Esophagus muscularis mucosa (tissue), 4 donors: ENCODE data around the gene MND1. TPM values are rescaled to one million over a fixed set of nuclear protein-coding genes. Genes with fewer than 3 reads are reported as not detected.

Experiments used
- DNase-seq: peaks from one replicate; pipeline ENCODE4 v3.0.0-alpha.2; 2017; ENCODE audit errors: extremely low spot score
- H3K27ac ChIP-seq, 4 donors: fragments of 200-600 bp; sonication (generic); replicated peaks in 1 of 4; 1 replicate in 3 of 4; 2 replicates in 1 of 4; pipeline ENCODE4 v1.5.1; 2016 to 2019; ENCODE audit warnings: mild to moderate bottlenecking in 1 of 4
- H3K27me3 ChIP-seq, 4 donors: fragments of 200-600 bp; sonication (generic); one replicate each; pipeline versions ENCODE4 v1.5.1 to v1.6.0; 2016 to 2019
- H3K36me3 ChIP-seq, 4 donors: fragments of 200-600 bp; sonication (generic); one replicate each; pipeline ENCODE4 v1.5.1; 2016 to 2019
- H3K4me1 ChIP-seq, 4 donors: fragments of 200-600 bp; sonication (generic); one replicate each; pipeline ENCODE4 v1.5.1; 2016 to 2019
- H3K4me3 ChIP-seq, 4 donors: fragments of 200-600 bp; sonication (generic); 1 replicate in 2 of 4; 2 replicates in 2 of 4; pipeline ENCODE4 v1.5.1; 2016 to 2019; ENCODE audit warnings: mild to moderate bottlenecking in 4 of 4, moderate library complexity in 1 of 4
- H3K9me3 ChIP-seq, 4 donors: fragments of 200-600 bp; sonication (generic); 1 replicate in 3 of 4; 2 replicates in 1 of 4; pipeline ENCODE4 v1.5.1; 2016 to 2019
- EP300 ChIP-seq: sonication (generic); formaldehyde crosslinking; IDR thresholded peaks from one replicate; pipeline ENCODE4 v1.6.1; 2017; ENCODE audit warnings: antibody characterized with exemption
- POLR2A ChIP-seq: fragments of 450-650 bp; IDR thresholded peaks from one replicate; pipeline ENCODE4 v1.6.1; 2017; ENCODE audit warnings: antibody characterized with exemption, moderate library complexity, mild to moderate bottlenecking, low read depth
- POLR2AphosphoS5 ChIP-seq, 2 donors: sonication (generic); formaldehyde crosslinking; IDR thresholded peaks; one replicate each; pipeline ENCODE4 v1.6.1; 2017; ENCODE audit warnings: antibody characterized with exemption in 2 of 2
- WGBS: methylation state at CpG from one replicate; pipeline ENCODE4 v1.1.5; 2018; 5-methylcytosine and 5-hydroxymethylcytosine counted together
- intact Hi-C: fragments of 100-400 bp; cut with DNase I; formaldehyde crosslinking; loops from one replicate; pipeline ENCODE4 v1.15.1; 2023
- total RNA-seq, 4 donors: library from RNA; depleted of rRNA; stranded (reverse); fragments of >200 nt; gene quantifications; one replicate each; pipeline versions ENCODE4 v1.1.0 to v1.2.1, GENCODE V29; 2016
- TF ChIP-seq, protein P1 (sequence below), 3 experiments: fragments of 200-600 bp in 2 of 3; fragments of 450-650 bp in 1 of 3; sonication (generic) in 2 of 3; IDR thresholded peaks; one replicate each; pipeline ENCODE4 v1.5.1; 2017 to 2019; ENCODE audit warnings: antibody characterized with exemption in 3 of 3, mild to moderate bottlenecking in 2 of 3, moderate library complexity in 1 of 3

The MND1 gene
- total RNA-seq, 4 donors from 2014 or later = 0.99 TPM; not detected in 3

GRCh38 chr4:153439831-153440230, 95.3 kb downstream of the MND1 start:
- Histone ChIP-seq H3K4me3 (no peak overlapping the region), H3K4me1 (peaks cover 3 to 13% (median 6%) of the 10 kb centered on the region in 4 donors), H3K36me3 (no peaks in the 10 kb centered on the region), H3K27me3 (no peaks in the 10 kb centered on the region), H3K9me3 (no peaks in the 10 kb centered on the region), H3K27ac (no peak overlapping the region)
- no peak for DNase-seq
- WGBS = 60% methylated on average over 9 of the region's 9 CpGs
- intact Hi-C loops = loop anchor here (10.0 kb wide), 1 partner anchor 135 kb away; no protein-coding TSS in a partner anchor
- TF ChIP-seq POLR2AphosphoS5 (IDR thresholded peaks at IDR 0.05) = no peak
- no peak for TF ChIP-seq POLR2A
- TF ChIP-seq, protein P1, sequence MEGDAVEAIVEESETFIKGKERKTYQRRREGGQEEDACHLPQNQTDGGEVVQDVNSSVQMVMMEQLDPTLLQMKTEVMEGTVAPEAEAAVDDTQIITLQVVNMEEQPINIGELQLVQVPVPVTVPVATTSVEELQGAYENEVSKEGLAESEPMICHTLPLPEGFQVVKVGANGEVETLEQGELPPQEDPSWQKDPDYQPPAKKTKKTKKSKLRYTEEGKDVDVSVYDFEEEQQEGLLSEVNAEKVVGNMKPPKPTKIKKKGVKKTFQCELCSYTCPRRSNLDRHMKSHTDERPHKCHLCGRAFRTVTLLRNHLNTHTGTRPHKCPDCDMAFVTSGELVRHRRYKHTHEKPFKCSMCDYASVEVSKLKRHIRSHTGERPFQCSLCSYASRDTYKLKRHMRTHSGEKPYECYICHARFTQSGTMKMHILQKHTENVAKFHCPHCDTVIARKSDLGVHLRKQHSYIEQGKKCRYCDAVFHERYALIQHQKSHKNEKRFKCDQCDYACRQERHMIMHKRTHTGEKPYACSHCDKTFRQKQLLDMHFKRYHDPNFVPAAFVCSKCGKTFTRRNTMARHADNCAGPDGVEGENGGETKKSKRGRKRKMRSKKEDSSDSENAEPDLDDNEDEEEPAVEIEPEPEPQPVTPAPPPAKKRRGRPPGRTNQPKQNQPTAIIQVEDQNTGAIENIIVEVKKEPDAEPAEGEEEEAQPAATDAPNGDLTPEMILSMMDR (IDR thresholded peaks at IDR 0.05) = no peak
- no peak for TF ChIP-seq EP300

GRCh38 chr4:153440475-153440874, 96.0 kb downstream of the MND1 start:
- intact Hi-C loops = no loop called here
- no peak for DNase-seq
- Histone ChIP-seq H3K27me3 (no peaks in the 10 kb centered on the region), H3K4me3 (no peak overlapping the region), H3K27ac (no peak overlapping the region), H3K36me3 (no peaks in the 10 kb centered on the region), H3K4me1 (peaks cover 3 to 13% (median 6%) of the 10 kb centered on the region in 4 donors), H3K9me3 (no peaks in the 10 kb centered on the region)
- 86% methylated on average over 6 of the region's 6 CpGs for WGBS
- TF ChIP-seq, protein P1 (IDR thresholded peaks at IDR 0.05) = no peak
- TF ChIP-seq POLR2AphosphoS5 (IDR thresholded peaks at IDR 0.05) = no peak
- TF ChIP-seq POLR2A = no peak
- no peak for TF ChIP-seq EP300

DNA sequence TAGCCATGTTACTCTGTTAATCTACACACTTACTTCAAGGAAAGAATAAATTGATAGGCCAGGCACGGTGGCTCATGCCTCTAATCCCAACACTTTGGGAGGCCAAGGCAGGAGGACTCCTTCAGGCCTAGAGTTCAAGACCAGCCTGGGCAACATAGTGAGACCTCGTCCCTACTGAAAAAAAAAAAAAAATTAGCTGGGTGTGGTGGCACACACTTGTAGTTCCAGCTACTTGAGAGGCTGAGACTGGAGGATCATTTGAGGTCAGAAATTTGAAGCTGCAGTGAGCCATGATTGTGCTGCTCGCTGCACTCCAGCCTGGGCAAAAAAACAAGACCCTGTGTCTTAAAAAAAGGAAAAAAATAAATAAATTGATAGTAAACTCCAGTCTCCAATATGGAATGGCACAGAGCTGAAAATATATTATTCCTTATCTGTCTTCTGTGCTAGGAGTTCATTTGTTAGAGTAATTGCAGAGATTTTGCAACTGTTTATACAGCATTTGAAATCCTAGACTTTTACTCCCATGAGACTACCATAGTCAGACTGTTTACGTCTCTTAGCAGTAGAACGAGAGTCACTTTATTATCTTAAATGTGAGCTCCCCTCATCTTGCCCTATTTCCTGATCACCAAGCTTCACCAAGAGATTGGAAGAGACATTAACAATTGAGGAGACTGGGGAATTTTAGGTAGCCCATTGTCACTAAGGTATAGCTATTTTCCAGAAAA, 102.9 kb downstream of the MND1 start:
- TF ChIP-seq POLR2A (no peak), EP300 (no peak), POLR2AphosphoS5 (IDR thresholded peaks at IDR 0.05) (no peak)
- TF ChIP-seq, protein P1 (IDR thresholded peaks at IDR 0.05) = no peak
- Histone ChIP-seq H3K4me1 (peaks cover 6 to 17% (median 10%) of the 10 kb centered on the region in 4 donors), H3K27me3 (no peaks in the 10 kb centered on the region), H3K36me3 (no peaks in the 10 kb centered on the region), H3K27ac (peak overlapping the region in 1 of 4 donors; percentile 8), H3K4me3 (peak overlapping the region in 3 of 4 donors; percentile 8 to 21 (median 13)), H3K9me3 (no peaks in the 10 kb centered on the region)
- 79% methylated on average over 5 of the region's 5 CpGs for WGBS
- intact Hi-C loops = no loop called here
- DNase-seq = no peak

GRCh38 chr4:153448003-153448731, 103.7 kb downstream of the MND1 start:
- 30% methylated on average over 10 of the region's 10 CpGs for WGBS
- no peak for DNase-seq
- Histone ChIP-seq H3K27ac (peak overlapping the region in 2 of 4 donors; percentile 4 to 8), H3K27me3 (no peaks in the 10 kb centered on the region), H3K4me3 (peak overlapping the region in 3 of 4 donors; percentile 8 to 21 (median 13)), H3K36me3 (no peaks in the 10 kb centered on the region), H3K9me3 (no peaks in the 10 kb centered on the region), H3K4me1 (peaks cover 6 to 17% (median 10%) of the 10 kb centered on the region in 4 donors)
- no peak for TF ChIP-seq POLR2AphosphoS5 (IDR thresholded peaks at IDR 0.05)
- intact Hi-C loops = no loop called here

DNA sequence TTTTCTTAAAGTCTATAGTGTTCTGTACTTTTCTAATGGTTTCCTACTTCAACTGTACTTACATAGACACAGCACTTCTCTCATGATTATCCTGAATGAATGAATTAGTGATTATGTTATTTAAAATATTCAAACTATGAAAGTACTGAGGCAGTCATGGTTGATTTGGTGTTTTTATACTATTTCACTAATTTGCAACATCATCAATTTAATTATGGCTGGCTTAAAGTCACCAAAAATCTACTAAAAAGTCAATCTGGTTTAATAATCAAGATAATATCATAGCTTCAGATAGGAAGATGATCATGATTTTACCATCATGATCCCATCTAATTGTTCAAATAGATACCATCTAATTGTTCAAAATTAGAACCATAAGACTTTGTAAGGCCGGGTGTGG, 104.8 kb downstream of the MND1 start:
- no peaks in the 10 kb centered on the region for H3K27me3 ChIP-seq
- WGBS = 89% methylated on average over 1 of the region's 1 CpG
- intact Hi-C loops = no loop called here
- H3K4me1 ChIP-seq = peaks cover 6 to 17% (median 10%) of the 10 kb centered on the region in 4 donors
- H3K36me3 ChIP-seq = no peaks in the 10 kb centered on the region
- no peak overlapping the region for H3K4me3 ChIP-seq
- TF ChIP-seq POLR2AphosphoS5 (IDR thresholded peaks at IDR 0.05) (no peak), EP300 (no peak), POLR2A (no peak)
- TF ChIP-seq, protein P1 (IDR thresholded peaks at IDR 0.05) = no peak
- DNase-seq = no peak
- no peaks in the 10 kb centered on the region for H3K9me3 ChIP-seq
- H3K27ac ChIP-seq = no peak overlapping the region
